GM23338 (cell line): ENCODE data around the gene NTN1. TPM values are rescaled to one million over a fixed set of nuclear protein-coding genes. Genes with fewer than 3 reads are reported as not detected.

ENCODE experiments used
- ATAC-seq: fragments of 200-7000 bp; cut with Tn5 transposase; 3 replicates; pipeline ENCODE4 v1.9.1; 2020
- DNase-seq: peaks from one replicate; pipeline ENCODE4 v3.0.0-alpha.2; 2015; ENCODE audit warnings: low spot score
- H2AFZ ChIP-seq: fragments of 200-600 bp; sonication (generic); 2 replicates; pipeline ENCODE4 v1.8.0; 2016; ENCODE audit warnings: antibody characterized with exemption, mild to moderate bottlenecking, moderate library complexity
- H3F3A ChIP-seq: fragments of 200-600 bp; sonication (generic); replicated peaks from 2 replicates; pipeline ENCODE4 v1.8.0; 2017; ENCODE audit warnings: antibody characterized with exemption, mixed run types, low read depth
- H3K27ac ChIP-seq: fragments of 200-600 bp; sonication (generic); 2 replicates; pipeline ENCODE4 v1.6.1; 2016; ENCODE audit warnings: low read depth
- H3K27me3 ChIP-seq: fragments of 200-600 bp; sonication (generic); 2 replicates; pipeline ENCODE4 v1.8.0; 2016; ENCODE audit warnings: mild to moderate bottlenecking, mixed run types, moderate library complexity; ENCODE audit not compliant: insufficient read depth
- H3K36me3 ChIP-seq: fragments of 200-600 bp; sonication (generic); 2 replicates; pipeline ENCODE4 v1.8.0; 2016; ENCODE audit warnings: mild to moderate bottlenecking; ENCODE audit not compliant: insufficient read depth
- H3K4me1 ChIP-seq: fragments of 200-600 bp; sonication (generic); 2 replicates; pipeline ENCODE4 v1.8.0; 2016; ENCODE audit warnings: mild to moderate bottlenecking, moderate library complexity; ENCODE audit not compliant: insufficient read depth
- H3K4me2 ChIP-seq: fragments of 200-600 bp; sonication (generic); 2 replicates; pipeline ENCODE4 v1.7.1; 2017; ENCODE audit warnings: mixed run types
- H3K4me3 ChIP-seq: fragments of 200-600 bp; sonication (generic); 2 replicates; pipeline ENCODE4 v1.6.1; 2016; ENCODE audit warnings: mixed run types
- H3K79me2 ChIP-seq: fragments of 200-600 bp; sonication (generic); replicated peaks from 2 replicates; pipeline ENCODE4 v1.8.0; 2017; ENCODE audit warnings: mild to moderate bottlenecking; ENCODE audit not compliant: insufficient read depth
- H3K9me2 ChIP-seq: fragments of 200-600 bp; sonication (generic); 2 replicates; pipeline ENCODE4 v1.8.0; 2017; ENCODE audit not compliant: insufficient read depth
- H4K20me1 ChIP-seq: fragments of 200-600 bp; sonication (generic); replicated peaks from 2 replicates; pipeline ENCODE4 v1.8.0; 2017; ENCODE audit warnings: mild to moderate bottlenecking; ENCODE audit not compliant: insufficient read depth
- H3K27ac Mint-ChIP-seq: 2 replicates; pipeline ENCODE4 v1.8.0; 2020; ENCODE audit warnings: inconsistent platforms, mild to moderate bottlenecking, moderate library complexity, mixed read lengths
- H3K27me3 Mint-ChIP-seq: 3 replicates; pipeline ENCODE4 v1.8.0; 2022; ENCODE audit warnings: low read depth, mild to moderate bottlenecking, moderate library complexity, mixed read lengths, inconsistent platforms; ENCODE audit not compliant: insufficient read depth, poor library complexity
- H3K36me3 Mint-ChIP-seq: 3 replicates; pipeline ENCODE4 v1.8.0; 2021; ENCODE audit warnings: low read depth, mild to moderate bottlenecking, inconsistent platforms, moderate library complexity, mixed read lengths
- H3K4me1 Mint-ChIP-seq: 3 replicates; pipeline ENCODE4 v1.8.0; 2020; ENCODE audit warnings: mild to moderate bottlenecking, inconsistent platforms, mixed read lengths
- H3K4me3 Mint-ChIP-seq: 3 replicates; pipeline ENCODE4 v1.8.0; 2021; ENCODE audit warnings: moderate library complexity, mild to moderate bottlenecking, inconsistent platforms, mixed read lengths
- H3K9me3 Mint-ChIP-seq: 3 replicates; pipeline ENCODE4 v1.8.0; 2020; ENCODE audit warnings: moderate library complexity, mild to moderate bottlenecking, inconsistent platforms, mixed read lengths
- EZH2 ChIP-seq: fragments of 200-600 bp; sonication (generic); IDR thresholded peaks from one replicate; pipeline ENCODE4 v1.8.0; 2017; ENCODE audit warnings: antibody characterized with exemption, mild to moderate bottlenecking, low read depth; ENCODE audit not compliant: unreplicated experiment
- EZH2phosphoT487 ChIP-seq: fragments of 200-600 bp; sonication (generic); IDR thresholded peaks from one replicate; pipeline ENCODE4 v1.8.1; 2018; ENCODE audit warnings: antibody characterized with exemption; ENCODE audit not compliant: unreplicated experiment
- JUNB ChIP-seq: IDR thresholded peaks from one replicate; pipeline ENCODE4 v1.6.1; 2016; ENCODE audit warnings: antibody characterized with exemption; ENCODE audit not compliant: unreplicated experiment
- NANOG ChIP-seq: IDR thresholded peaks from 2 replicates; pipeline ENCODE4 v1.6.1; 2016; ENCODE audit warnings: antibody characterized with exemption, borderline replicate concordance
- POLR2AphosphoS5 ChIP-seq: IDR thresholded peaks from 2 replicates; pipeline ENCODE4 v1.6.1; 2016; ENCODE audit warnings: antibody characterized with exemption, low read depth
- REST ChIP-seq: IDR thresholded peaks from one replicate; pipeline ENCODE4 v1.6.1; 2018; ENCODE audit warnings: antibody characterized with exemption; ENCODE audit not compliant: unreplicated experiment
- ZNF331 ChIP-seq: fragments of 250-450 bp; sonication (Bioruptor Pico); IDR thresholded peaks from 2 replicates; pipeline ENCODE4 v1.5.0; 2020; ENCODE audit warnings: low read depth, mild to moderate bottlenecking, moderate library complexity
- ZNF462 ChIP-seq: fragments of 250-450 bp; sonication (Bioruptor Pico); IDR thresholded peaks from 2 replicates; pipeline ENCODE4 v1.5.0; 2020; ENCODE audit warnings: mild to moderate bottlenecking, moderate library complexity
- polyA plus RNA-seq: library from polyadenylated mRNA; unstranded; fragments of >200 nt; fragmentation: Nextera tagmentation; extraction: Ambion mirVana; gene quantifications from 2 replicates; pipeline ENCODE4 v1.2.1, GENCODE V29; 2016
- total RNA-seq: library from RNA; depleted of rRNA; stranded (reverse); fragments of >200 nt; shearing (Covaris generic); gene quantifications from 2 replicates; pipeline ENCODE4 v1.2.3, GENCODE V29; 2014
- TF ChIP-seq, protein P1 (sequence below): IDR thresholded peaks from 2 replicates; pipeline ENCODE4 v1.6.1; 2016; ENCODE audit warnings: antibody characterized with exemption

NTN1 gene
- total and polyA plus RNA-seq, 2 experiments from 2014 or later, result 0.57 to 2.6 TPM

DNA sequence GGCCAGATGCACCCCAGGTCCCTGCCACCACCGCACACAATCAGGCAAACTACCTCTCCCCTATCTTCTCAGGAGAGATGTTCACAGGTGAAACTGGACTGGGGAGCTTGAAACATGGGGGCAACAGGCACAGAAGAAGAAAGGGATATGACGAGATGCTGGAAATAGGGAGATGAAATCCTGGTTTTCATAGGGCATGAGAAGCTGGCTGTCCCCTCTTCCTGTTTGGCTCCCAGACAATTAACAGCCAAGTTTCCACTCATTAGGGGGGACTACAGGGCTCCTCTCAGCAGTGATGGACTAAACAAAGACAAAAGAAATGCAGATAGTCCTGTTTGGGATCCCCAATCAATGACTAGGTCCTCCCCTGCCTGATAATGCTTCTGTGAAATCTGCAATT, 266.0 kb downstream of the NTN1 start:
- Mint-ChIP-seq H3K27me3 (peaks cover 5% of the 10 kb centered on the region), H3K9me3 (no peaks in the 10 kb centered on the region), H3K36me3 (no peaks in the 10 kb centered on the region), H3K27ac (no peak overlapping the region), H3K4me3 (no peak overlapping the region; the same call in 2 of the 3 replicates), H3K4me1 (peaks cover 37% of the 10 kb centered on the region)
- Histone ChIP-seq H3K4me2 (no peak overlapping the region), H3K4me3 (no peak overlapping the region), H4K20me1 (no peaks in the 10 kb centered on the region), H3K36me3 (no peaks in the 10 kb centered on the region), H3K27ac (no peak overlapping the region), H3K4me1 (peaks cover 25% of the 10 kb centered on the region), H3K27me3 (no peaks in the 10 kb centered on the region), H3K79me2 (no peaks in the 10 kb centered on the region), H3K9me2 (no peaks in the 10 kb centered on the region), H3F3A (no peaks in the 10 kb centered on the region), H2AFZ (no peak overlapping the region)
- TF ChIP-seq POLR2AphosphoS5, result no peak
- TF ChIP-seq, protein P1, sequence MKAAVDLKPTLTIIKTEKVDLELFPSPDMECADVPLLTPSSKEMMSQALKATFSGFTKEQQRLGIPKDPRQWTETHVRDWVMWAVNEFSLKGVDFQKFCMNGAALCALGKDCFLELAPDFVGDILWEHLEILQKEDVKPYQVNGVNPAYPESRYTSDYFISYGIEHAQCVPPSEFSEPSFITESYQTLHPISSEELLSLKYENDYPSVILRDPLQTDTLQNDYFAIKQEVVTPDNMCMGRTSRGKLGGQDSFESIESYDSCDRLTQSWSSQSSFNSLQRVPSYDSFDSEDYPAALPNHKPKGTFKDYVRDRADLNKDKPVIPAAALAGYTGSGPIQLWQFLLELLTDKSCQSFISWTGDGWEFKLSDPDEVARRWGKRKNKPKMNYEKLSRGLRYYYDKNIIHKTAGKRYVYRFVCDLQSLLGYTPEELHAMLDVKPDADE, result no peak
- TF ChIP-seq ZNF331 (CRISPR knock-in tag), result no peak
- TF ChIP-seq EZH2, result no peak
- TF ChIP-seq EZH2phosphoT487, result no peak
- DNase-seq, result no peak
- peak; percentile 22; the same call in 2 of the 3 replicates for ATAC-seq

DNA sequence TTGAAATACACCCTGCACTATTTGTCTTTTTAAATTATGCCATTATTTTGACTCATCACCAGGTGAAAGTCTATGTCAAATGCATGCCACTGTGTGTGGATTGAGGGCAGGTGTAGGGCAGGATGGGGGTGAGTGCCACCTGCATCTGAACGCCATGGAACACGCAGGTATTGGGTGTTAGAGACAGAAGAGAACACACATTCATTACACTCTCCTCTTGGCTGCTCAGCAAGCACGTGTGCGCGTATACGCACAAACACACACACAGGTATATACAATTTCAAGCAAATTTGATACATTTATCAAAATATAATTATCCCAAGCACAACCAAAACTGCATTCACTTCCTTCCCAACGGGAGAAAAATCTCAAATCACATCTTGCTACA, 268.9 kb downstream of the NTN1 start:
- Mint-ChIP-seq H3K4me1 (peaks cover 22% of the 10 kb centered on the region), H3K27me3 (peaks cover 5% of the 10 kb centered on the region), H3K4me3 (no peak overlapping the region), H3K9me3 (no peaks in the 10 kb centered on the region), H3K27ac (no peak overlapping the region), H3K36me3 (no peaks in the 10 kb centered on the region)
- no peaks in the 10 kb centered on the region for H4K20me1 ChIP-seq
- H3K9me2 ChIP-seq, result 0 out of 2 replicates have a peak, but pooled peaks cover 5% of the 10 kb centered on the region
- H3K4me2 ChIP-seq, result no peak overlapping the region
- DNase-seq (no peak), ATAC-seq (no peak)
- H3K4me1 ChIP-seq, result peaks cover 15% of the 10 kb centered on the region
- H3K27me3 ChIP-seq, result no peaks in the 10 kb centered on the region
- no peaks in the 10 kb centered on the region for H3K36me3 ChIP-seq
- no peak overlapping the region for H2AFZ ChIP-seq
- H3K79me2 ChIP-seq, result no peaks in the 10 kb centered on the region
- no peak overlapping the region for H3K4me3 ChIP-seq
- no peak overlapping the region for H3K27ac ChIP-seq
- no peaks in the 10 kb centered on the region for H3F3A ChIP-seq
- TF ChIP-seq, protein P1, result no peak
- no peak for TF ChIP-seq ZNF331 (CRISPR knock-in tag)
- no peak for TF ChIP-seq ZNF462 (CRISPR knock-in tag)
- no peak for TF ChIP-seq EZH2
- no peak for TF ChIP-seq REST
- TF ChIP-seq NANOG, result no peak
- TF ChIP-seq JUNB, result no peak
